ENCODE data around the gene NTHL1. TPM values are rescaled to one million over a fixed set of nuclear protein-coding genes. Genes with fewer than 3 reads are reported as not detected.
A peak's percentile ranks its signal among the peaks of the same experiment; 100 is the strongest.

NTHL1 gene
- total and polyA plus RNA-seq, 2 donors (not counting 1 experiment from before 2014, with no cell fraction given) = 8.4 to 44.4 TPM

- Histone ChIP-seq H3K4me1 (ENCODE audit: control insufficient read depth, extremely low read depth, insufficient read depth, low read length) (peaks cover 2% of the 10 kb centered on the region), H3K4me3 (replicated peaks in 1 of 4; ENCODE audit: control extremely low read depth in 1 of 4, insufficient read depth in 1 of 4, low read depth in 3 of 4, low read length in 4 of 4) (no peak overlapping the region), H3K27me3 (ENCODE audit: control insufficient read depth, insufficient read depth, low read length) (no peaks in the 10 kb centered on the region), H3K9me3 (ENCODE audit: control insufficient read depth, insufficient read depth, low read depth, low read length) (no peaks in the 10 kb centered on the region), H3K4me2 (ENCODE audit: extremely low read depth, insufficient read depth, low read length) (no peak overlapping the region), H3K36me3 (ENCODE audit: control insufficient read depth, insufficient read depth, low read length) (peaks cover 40% of the 10 kb centered on the region), H3K27ac (ENCODE audit: insufficient read depth, low read length) (no peak overlapping the region), H3K79me2 (ENCODE audit: control insufficient read depth, insufficient read depth, low read length) (no peaks in the 10 kb centered on the region), H2AFZ (ENCODE audit: low read length) (no peak overlapping the region), H4K20me1 (ENCODE audit: control insufficient read depth, extremely low read depth, insufficient read depth, low read length) (no peaks in the 10 kb centered on the region), H3K9ac (ENCODE audit: insufficient read depth, low read length) (no peak overlapping the region)
- TF ChIP-seq EZH2 (IDR thresholded peaks at IDR 0.05; ENCODE audit: low read length, missing control alignments) = no peak
- TF ChIP-seq CTCF (conservative IDR thresholded peaks at IDR 0.05 in 1 of 2, IDR thresholded peaks at IDR 0.05 in 1 of 2; ENCODE audit: low read depth in 1 of 2, low read length in 2 of 2) = no peak
- no peak for DNase-seq (ENCODE audit: low read depth in 2 of 2)
These were observed 48.4 kb upstream of the NTHL1 start for GRCh38 chr16:2095918-2096582.

GRCh38 chr16:2095315-2095853, 47.8 kb upstream of the NTHL1 start:
- no peaks in the 10 kb centered on the region for H3K79me2 ChIP-seq (ENCODE audit: control insufficient read depth, insufficient read depth, low read length)
- H3K27ac ChIP-seq (ENCODE audit: insufficient read depth, low read length) = no peak overlapping the region
- no peaks in the 10 kb centered on the region for H4K20me1 ChIP-seq (ENCODE audit: control insufficient read depth, extremely low read depth, insufficient read depth, low read length)
- no peak overlapping the region for H2AFZ ChIP-seq (ENCODE audit: low read length)
- peaks cover 2% of the 10 kb centered on the region for H3K4me1 ChIP-seq (ENCODE audit: control insufficient read depth, extremely low read depth, insufficient read depth, low read length)
- no peak overlapping the region for H3K9ac ChIP-seq (ENCODE audit: insufficient read depth, low read length)
- no peaks in the 10 kb centered on the region for H3K27me3 ChIP-seq (ENCODE audit: control insufficient read depth, insufficient read depth, low read length)
- peaks cover 45% of the 10 kb centered on the region for H3K36me3 ChIP-seq (ENCODE audit: control insufficient read depth, insufficient read depth, low read length)
- TF ChIP-seq CTCF (conservative IDR thresholded peaks at IDR 0.05 in 1 of 2, IDR thresholded peaks at IDR 0.05 in 1 of 2; ENCODE audit: low read depth in 1 of 2, low read length in 2 of 2) (no peak), EZH2 (IDR thresholded peaks at IDR 0.05; ENCODE audit: low read length, missing control alignments) (no peak)
- H3K4me3 ChIP-seq (replicated peaks in 1 of 4; ENCODE audit: control extremely low read depth in 1 of 4, insufficient read depth in 1 of 4, low read depth in 3 of 4, low read length in 4 of 4) = no peak overlapping the region
- DNase-seq (ENCODE audit: low read depth in 2 of 2) = peak in 1 of 2 donors; percentile 61
- H3K9me3 ChIP-seq (ENCODE audit: control insufficient read depth, insufficient read depth, low read depth, low read length) = no peaks in the 10 kb centered on the region
- no peak overlapping the region for H3K4me2 ChIP-seq (ENCODE audit: extremely low read depth, insufficient read depth, low read length)

- Histone ChIP-seq H3K79me2 (ENCODE audit: control insufficient read depth, insufficient read depth, low read length) (no peaks in the 10 kb centered on the region), H4K20me1 (ENCODE audit: control insufficient read depth, extremely low read depth, insufficient read depth, low read length) (no peaks in the 10 kb centered on the region), H3K4me2 (ENCODE audit: extremely low read depth, insufficient read depth, low read length) (no peak overlapping the region), H3K4me1 (ENCODE audit: control insufficient read depth, extremely low read depth, insufficient read depth, low read length) (peaks cover 2% of the 10 kb centered on the region), H2AFZ (ENCODE audit: low read length) (no peak overlapping the region), H3K9ac (ENCODE audit: insufficient read depth, low read length) (no peak overlapping the region), H3K27ac (ENCODE audit: insufficient read depth, low read length) (no peak overlapping the region), H3K9me3 (ENCODE audit: control insufficient read depth, insufficient read depth, low read depth, low read length) (no peaks in the 10 kb centered on the region), H3K4me3 (replicated peaks in 1 of 4; ENCODE audit: control extremely low read depth in 1 of 4, insufficient read depth in 1 of 4, low read depth in 3 of 4, low read length in 4 of 4) (no peak overlapping the region), H3K27me3 (ENCODE audit: control insufficient read depth, insufficient read depth, low read length) (no peaks in the 10 kb centered on the region), H3K36me3 (ENCODE audit: control insufficient read depth, insufficient read depth, low read length) (peaks cover 56% of the 10 kb centered on the region)
- TF ChIP-seq CTCF (conservative IDR thresholded peaks at IDR 0.05 in 1 of 2, IDR thresholded peaks at IDR 0.05 in 1 of 2; ENCODE audit: low read depth in 1 of 2, low read length in 2 of 2) = no peak
- TF ChIP-seq EZH2 (IDR thresholded peaks at IDR 0.05; ENCODE audit: low read length, missing control alignments) = no peak
- DNase-seq (ENCODE audit: low read depth in 2 of 2) = no peak
These were observed 46.2 kb upstream of the NTHL1 start for GRCh38 chr16:2093793-2094192.
